H9 (cell line): ENCODE measurements around the gene SNORC. TPM values are rescaled to one million over a fixed set of nuclear protein-coding genes. Genes with fewer than 3 reads are reported as not detected.

Source experiments
- DNase-seq: peaks from one replicate; pipeline ENCODE4 v3.0.0-alpha.2; 2017
- H2AFZ ChIP-seq: one replicate; pipeline ENCODE4 v1.6.1; 2013; ENCODE audit warnings: mild to moderate bottlenecking, low read length, control low read depth, moderate library complexity
- H2AK5ac ChIP-seq: 2 replicates; pipeline ENCODE4 v1.6.1; 2013; ENCODE audit warnings: low read length, control low read depth, mixed read lengths; ENCODE audit not compliant: insufficient read length
- H2BK120ac ChIP-seq: one replicate; pipeline ENCODE4 v1.6.1; 2013; ENCODE audit warnings: low read depth, mild to moderate bottlenecking, low read length, control low read depth, inconsistent platforms; ENCODE audit not compliant: poor library complexity, severe bottlenecking
- H2BK12ac ChIP-seq: 2 replicates; pipeline ENCODE4 v1.6.1; 2013; ENCODE audit warnings: low read length, control low read depth, mixed read lengths, low read depth; ENCODE audit not compliant: insufficient read length
- H2BK15ac ChIP-seq: 2 replicates; pipeline ENCODE4 v1.6.1; 2013; ENCODE audit warnings: low read depth, low read length, control low read depth
- H2BK20ac ChIP-seq: one replicate; pipeline ENCODE4 v1.6.1; 2013; ENCODE audit warnings: low read depth, mild to moderate bottlenecking, low read length, control low read depth, inconsistent platforms; ENCODE audit not compliant: poor library complexity, severe bottlenecking
- H2BK5ac ChIP-seq: 2 replicates; pipeline ENCODE4 v1.6.1; 2013; ENCODE audit warnings: low read length, control low read depth, mixed read lengths; ENCODE audit not compliant: insufficient read length
- H3K14ac ChIP-seq: 2 replicates; pipeline ENCODE4 v1.6.1; 2013; ENCODE audit warnings: low read length, control low read depth; ENCODE audit not compliant: insufficient read depth
- H3K18ac ChIP-seq: 2 replicates; pipeline ENCODE4 v1.6.1; 2013; ENCODE audit warnings: low read depth, mild to moderate bottlenecking, mixed read lengths, low read length, control low read depth; ENCODE audit not compliant: insufficient read length
- H3K23ac ChIP-seq: 2 replicates; pipeline ENCODE4 v1.6.1; 2013; ENCODE audit warnings: low read length, control low read depth, mixed read lengths, low read depth; ENCODE audit not compliant: insufficient read length
- H3K23me2 ChIP-seq: 2 replicates; pipeline ENCODE4 v1.6.1; 2013; ENCODE audit warnings: low read depth, mild to moderate bottlenecking, mixed read lengths, low read length, control low read depth; ENCODE audit not compliant: insufficient read length, poor library complexity, severe bottlenecking
- H3K27ac ChIP-seq: 2 replicates; pipeline ENCODE4 v1.5.1; 2013; ENCODE audit warnings: low read length, control low read depth, mixed read lengths, low read depth; ENCODE audit not compliant: insufficient read length
- H3K27me3 ChIP-seq: 2 replicates; pipeline ENCODE4 v1.6.1; 2013; ENCODE audit warnings: low read length, control low read depth, inconsistent platforms; ENCODE audit not compliant: insufficient read depth
- H3K4ac ChIP-seq: 2 replicates; pipeline ENCODE4 v1.6.1; 2013; ENCODE audit warnings: low read depth, mild to moderate bottlenecking, control low read depth, inconsistent platforms, low read length, moderate library complexity
- H3K4me1 ChIP-seq: 2 replicates; pipeline ENCODE4 v1.6.1; 2013; ENCODE audit warnings: low read length, control low read depth, inconsistent platforms; ENCODE audit not compliant: insufficient read depth
- H3K4me2 ChIP-seq: 2 replicates; pipeline ENCODE4 v1.6.1; 2013; ENCODE audit warnings: low read length, control low read depth, mixed read lengths; ENCODE audit not compliant: insufficient read length, insufficient read depth
- H3K56ac ChIP-seq: 2 replicates; pipeline ENCODE4 v1.6.1; 2013; ENCODE audit warnings: low read depth, mild to moderate bottlenecking, mixed read lengths, low read length, control low read depth; ENCODE audit not compliant: insufficient read length
- H3K79me1 ChIP-seq: 2 replicates; pipeline ENCODE4 v1.6.1; 2013; ENCODE audit warnings: low read depth, mild to moderate bottlenecking, moderate library complexity, low read length, control low read depth, inconsistent platforms; ENCODE audit not compliant: insufficient read depth, poor library complexity, severe bottlenecking
- H3K79me2 ChIP-seq: 2 replicates; pipeline ENCODE4 v1.6.1; 2013; ENCODE audit warnings: low read length, control low read depth, inconsistent platforms; ENCODE audit not compliant: insufficient read depth
- H3K9ac ChIP-seq: 2 replicates; pipeline ENCODE4 v1.6.1; 2013; ENCODE audit warnings: low read length, control low read depth, mixed read lengths; ENCODE audit not compliant: insufficient read length; ENCODE audit errors: extremely low read depth
- H3K9me3 ChIP-seq: one replicate; pipeline ENCODE4 v1.6.1; 2013; ENCODE audit warnings: low read depth, low read length, inconsistent platforms; ENCODE audit not compliant: control insufficient read depth
- H3T11ph ChIP-seq: one replicate; pipeline ENCODE4 v1.6.1; 2013; ENCODE audit warnings: mild to moderate bottlenecking, low read length, control low read depth, inconsistent platforms
- H4K20me1 ChIP-seq: one replicate; pipeline ENCODE4 v1.6.1; 2013; ENCODE audit not compliant: control insufficient read depth, insufficient read length, insufficient read depth
- H4K5ac ChIP-seq: 2 replicates; pipeline ENCODE4 v1.6.1; 2013; ENCODE audit warnings: low read depth, mild to moderate bottlenecking, mixed read lengths, low read length, control low read depth; ENCODE audit not compliant: insufficient read length
- H4K8ac ChIP-seq: replicated peaks from 2 replicates; pipeline ENCODE4 v1.6.1; 2013; ENCODE audit warnings: low read length, control low read depth, mixed read lengths, low read depth; ENCODE audit not compliant: insufficient read length
- H4K91ac ChIP-seq: 2 replicates; pipeline ENCODE4 v1.6.1; 2013; ENCODE audit warnings: low read depth, mild to moderate bottlenecking, moderate library complexity, mixed read lengths, low read length, control low read depth; ENCODE audit not compliant: insufficient read length
- H3K27ac Mint-ChIP-seq, 3 experiments: 2 replicates in 2 of 3; 3 replicates in 1 of 3; pipeline ENCODE4 v1.8.0; 2020 to 2021; ENCODE audit warnings: mixed read lengths in 3 of 3, mild to moderate bottlenecking in 1 of 3, moderate library complexity in 1 of 3
- H3K27me3 Mint-ChIP-seq: 2 replicates; pipeline ENCODE4 v1.8.0; 2021; ENCODE audit warnings: low read depth, mild to moderate bottlenecking, moderate library complexity, mixed read lengths
- H3K36me3 Mint-ChIP-seq, 3 experiments: 2 replicates in 2 of 3; 3 replicates in 1 of 3; pipeline ENCODE4 v1.8.0; 2020 to 2021; ENCODE audit warnings: low read depth in 3 of 3, mixed read lengths in 3 of 3; ENCODE audit not compliant: insufficient read depth in 1 of 3
- H3K4me1 Mint-ChIP-seq, 2 experiments: 2 replicates each; pipeline ENCODE4 v1.8.0; 2020; ENCODE audit warnings: mixed read lengths in 2 of 2
- H3K4me3 Mint-ChIP-seq, 2 experiments: 2 replicates in 1 of 2; 3 replicates in 1 of 2; pipeline ENCODE4 v1.8.0; 2020 to 2021; ENCODE audit warnings: mild to moderate bottlenecking in 2 of 2, mixed read lengths in 2 of 2, moderate library complexity in 1 of 2
- H3K9me3 Mint-ChIP-seq, 2 experiments: 2 replicates in 1 of 2; 3 replicates in 1 of 2; pipeline ENCODE4 v1.8.0; 2020; ENCODE audit warnings: mild to moderate bottlenecking in 2 of 2, mixed read lengths in 2 of 2, moderate library complexity in 1 of 2
- CTCF ChIP-seq: fragments of 200-600 bp; sonication (generic); conservative IDR thresholded peaks from 3 replicates; pipeline ENCODE4 v1.8.0; 2021; ENCODE audit warnings: antibody characterized with exemption, mild to moderate bottlenecking
- WGBS: extraction: QIAGEN DNeasy Blood & Tissue Kit; methylation state at CpG from one replicate; pipeline ENCODE4 v1.1.7; 2013; ENCODE audit warnings: missing lambda C conversion rate, low lambda C conversion rate, mixed read lengths; ENCODE audit not compliant: insufficient read length; ENCODE audit errors: extremely low coverage; 5-methylcytosine and 5-hydroxymethylcytosine counted together
- total RNA-seq: library from RNA; stranded (reverse); gene quantifications from 2 replicates; pipeline ENCODE4 v1.2.1, GENCODE V29; 2021

The SNORC gene
- total RNA-seq, 1 experiment from 2014 or later, result 1.1 TPM

DNA sequence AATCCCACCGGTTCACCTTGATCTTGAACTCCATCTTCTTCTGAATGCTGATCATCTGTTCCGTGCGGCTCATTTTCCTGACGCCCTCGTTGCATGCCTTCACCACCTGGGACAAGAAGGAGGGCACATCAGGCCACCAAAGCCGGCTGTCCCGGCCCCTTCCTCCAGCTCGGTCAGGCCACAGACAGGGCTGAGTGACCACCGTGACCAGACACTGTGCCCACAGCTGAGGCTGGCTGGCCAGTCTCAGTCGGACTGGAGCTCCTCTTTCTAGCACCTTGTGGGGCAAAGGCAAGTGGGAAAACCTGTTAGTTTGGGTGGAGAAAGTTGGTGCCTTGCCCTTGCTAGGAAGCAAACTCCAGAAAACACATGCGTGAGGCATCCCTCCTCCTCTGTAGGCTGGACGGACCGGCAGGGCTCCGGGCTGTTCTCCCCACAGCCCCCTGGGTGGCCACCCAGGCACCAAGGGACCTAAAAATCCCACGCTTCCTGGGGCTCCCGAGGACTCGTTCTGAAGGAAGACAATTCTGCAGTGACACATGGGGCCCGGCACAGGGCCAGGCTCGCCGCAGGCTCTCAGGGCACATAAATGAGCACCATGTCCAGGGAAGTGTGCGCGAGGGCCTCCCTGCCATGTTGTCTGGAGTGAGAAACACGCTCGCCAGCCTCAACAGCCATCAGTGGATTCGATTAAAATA is 15.3 kb downstream of the SNORC start:
- WGBS, result no CpG with 5 or more reads among the region's 25 CpGs
- no peak overlapping the region for H4K8ac ChIP-seq
- H2BK20ac ChIP-seq, result no peak overlapping the region
- H3K18ac ChIP-seq, result no peak overlapping the region
- H3K36me3 Mint-ChIP-seq, result no peaks in the 10 kb centered on the region; a peak in 2 of 7 replicates
- H2BK120ac ChIP-seq, result no peak overlapping the region
- no peak overlapping the region for H3K27ac ChIP-seq
- H4K5ac ChIP-seq, result no peak overlapping the region
- no peak overlapping the region for H2AFZ ChIP-seq
- no peak overlapping the region for H3T11ph ChIP-seq
- no peak for TF ChIP-seq CTCF
- peaks cover 6 to 9% of the 10 kb centered on the region in 2 experiments for H3K4me1 Mint-ChIP-seq
- H3K4me2 ChIP-seq, result no peak overlapping the region
- no peaks in the 10 kb centered on the region for H3K9me3 ChIP-seq
- H3K4ac ChIP-seq, result no peak overlapping the region
- H3K23me2 ChIP-seq, result no peaks in the 10 kb centered on the region
- H3K4me3 Mint-ChIP-seq, result no peak overlapping the region
- H2BK12ac ChIP-seq, result no peak overlapping the region
- H2AK5ac ChIP-seq, result no peak overlapping the region
- H3K4me1 ChIP-seq, result no peaks in the 10 kb centered on the region
- H3K23ac ChIP-seq, result no peak overlapping the region
- peaks cover 0 to 2% of the 10 kb centered on the region in 2 experiments; a peak in 2 of 5 replicates for H3K9me3 Mint-ChIP-seq
- peaks cover 12% of the 10 kb centered on the region for H3K27me3 Mint-ChIP-seq
- H4K20me1 ChIP-seq, result no peaks in the 10 kb centered on the region
- DNase-seq, result no peak
- H3K79me2 ChIP-seq, result no peaks in the 10 kb centered on the region
- no peak overlapping the region for H2BK15ac ChIP-seq
- H3K9ac ChIP-seq, result no peak overlapping the region
- H3K27ac Mint-ChIP-seq, result no peak overlapping the region
- H3K14ac ChIP-seq, result no peak overlapping the region; the same call in 1 of the 2 replicates
- no peak overlapping the region for H4K91ac ChIP-seq
- H3K56ac ChIP-seq, result no peak overlapping the region
- H3K79me1 ChIP-seq, result no peaks in the 10 kb centered on the region
- H2BK5ac ChIP-seq, result no peak overlapping the region
- H3K27me3 ChIP-seq, result no peaks in the 10 kb centered on the region
